Neural progenitor cell (in vitro differentiated cells): ENCODE measurements around the gene PLGRKT. TPM values are rescaled to one million over a fixed set of nuclear protein-coding genes. Genes with fewer than 3 reads are reported as not detected.
"Not testable (repeated sequence)": the region's sequence is repeated elsewhere in the genome, so short reads cannot be mapped to it uniquely, and the experiment has no call there.

ENCODE experiments used
- DNase-seq: peaks from one replicate; pipeline ENCODE4 v3.0.0-alpha.2; 2016; ENCODE audit warnings: low spot score
- H2AFZ ChIP-seq: fragments of 200-600 bp; sonication (generic); replicated peaks from 2 replicates; pipeline ENCODE4 v1.6.1; 2016; ENCODE audit warnings: antibody characterized with exemption
- H3F3A ChIP-seq: fragments of 200-600 bp; sonication (generic); 2 replicates; pipeline ENCODE4 v1.6.1; 2016; ENCODE audit warnings: antibody characterized with exemption, low read depth
- H3K27ac ChIP-seq: fragments of 200-600 bp; sonication (generic); 2 replicates; pipeline ENCODE4 v1.5.1; 2016; ENCODE audit warnings: mild to moderate bottlenecking
- H3K27me3 ChIP-seq: fragments of 200-600 bp; sonication (generic); 2 replicates; pipeline ENCODE4 v1.6.1; 2016; ENCODE audit warnings: mild to moderate bottlenecking, moderate library complexity
- H3K36me3 ChIP-seq: fragments of 200-600 bp; sonication (generic); 2 replicates; pipeline ENCODE4 v1.5.1; 2016
- H3K4me1 ChIP-seq: fragments of 200-600 bp; sonication (generic); 2 replicates; pipeline ENCODE4 v1.6.1; 2016; ENCODE audit warnings: mixed run types
- H3K4me2 ChIP-seq: fragments of 200-600 bp; sonication (generic); 2 replicates; pipeline ENCODE4 v1.6.1; 2016
- H3K4me3 ChIP-seq: fragments of 200-600 bp; sonication (generic); 2 replicates; pipeline ENCODE4 v1.5.1; 2016
- H3K79me2 ChIP-seq: fragments of 200-600 bp; sonication (generic); 2 replicates; pipeline ENCODE4 v1.6.1; 2016; ENCODE audit warnings: low read depth
- H3K9ac ChIP-seq: fragments of 200-600 bp; sonication (generic); 2 replicates; pipeline ENCODE4 v1.6.1; 2016
- H3K9me3 ChIP-seq: fragments of 200-600 bp; sonication (generic); 2 replicates; pipeline ENCODE4 v1.5.1; 2016; ENCODE audit warnings: low read depth
- H4K20me1 ChIP-seq: fragments of 200-600 bp; sonication (generic); 2 replicates; pipeline ENCODE4 v1.6.1; 2016; ENCODE audit warnings: low read depth
- H3K27ac Mint-ChIP-seq: 3 replicates; pipeline ENCODE4 v1.8.0; 2021; ENCODE audit warnings: mixed read lengths
- H3K27me3 Mint-ChIP-seq: 2 replicates; pipeline ENCODE4 v1.8.0; 2022; ENCODE audit warnings: low read depth, mild to moderate bottlenecking, inconsistent platforms, moderate library complexity, mixed read lengths; ENCODE audit not compliant: insufficient read depth
- H3K36me3 Mint-ChIP-seq: 3 replicates; pipeline ENCODE4 v1.8.0; 2021; ENCODE audit warnings: mixed read lengths
- H3K4me1 Mint-ChIP-seq: 3 replicates; pipeline ENCODE4 v1.8.0; 2021; ENCODE audit warnings: mixed read lengths
- H3K4me3 Mint-ChIP-seq: 3 replicates; pipeline ENCODE4 v1.8.0; 2021; ENCODE audit warnings: mild to moderate bottlenecking, moderate library complexity, mixed read lengths
- H3K9me3 Mint-ChIP-seq: 3 replicates; pipeline ENCODE4 v1.8.0; 2020; ENCODE audit warnings: mixed read lengths
- CTCF ChIP-seq: fragments of 200-600 bp; sonication (generic); IDR thresholded peaks from 2 replicates; pipeline ENCODE4 v1.5.1; 2017; ENCODE audit warnings: antibody characterized with exemption, mild to moderate bottlenecking
- EZH2 ChIP-seq: fragments of 200-600 bp; sonication (generic); IDR thresholded peaks from 2 replicates; pipeline ENCODE4 v1.6.1; 2017; ENCODE audit warnings: antibody characterized with exemption, mild to moderate bottlenecking, moderate library complexity
- EZH2phosphoT487 ChIP-seq: fragments of 200-600 bp; sonication (generic); IDR thresholded peaks from 2 replicates; pipeline ENCODE4 v1.6.1; 2017; ENCODE audit warnings: antibody characterized with exemption
- total RNA-seq: library from RNA; depleted of rRNA; stranded (reverse); fragments of >200 nt; gene quantifications from 2 replicates; pipeline ENCODE4 v1.2.3, GENCODE V29; 2015; ENCODE audit warnings: low replicate concordance

The PLGRKT gene
- total RNA-seq, 1 donor from 2014 or later = 37.7 TPM

- H3K27ac ChIP-seq, H3K27ac Mint-ChIP-seq, H3K9ac ChIP-seq, H4K20me1 ChIP-seq, DNase-seq, H3K4me2 ChIP-seq, H3K4me3 Mint-ChIP-seq, H3K4me3 ChIP-seq, H3K27me3 Mint-ChIP-seq, H2AFZ ChIP-seq, H3K4me1 ChIP-seq, H3K9me3 ChIP-seq, H3K27me3 ChIP-seq, H3K36me3 ChIP-seq, H3K79me2 ChIP-seq, H3F3A ChIP-seq: not testable (repeated sequence)
- peaks cover 17% of the 10 kb centered on the region for H3K9me3 Mint-ChIP-seq
- peaks cover 29% of the 10 kb centered on the region for H3K36me3 Mint-ChIP-seq
- H3K4me1 Mint-ChIP-seq = peaks cover 17% of the 10 kb centered on the region
Measured at GRCh38 chr9:5432890-5433289, 4.8 kb downstream of the PLGRKT start.

- Histone ChIP-seq H3K4me1 (no peaks in the 10 kb centered on the region), H3K27me3 (no peaks in the 10 kb centered on the region), H3K27ac (no peak overlapping the region), H2AFZ (no peak overlapping the region), H3K9me3 (no peaks in the 10 kb centered on the region), H3K4me2 (no peak overlapping the region), H3K36me3 (peaks cover 5% of the 10 kb centered on the region), H3K4me3 (no peak overlapping the region), H3F3A (no peaks in the 10 kb centered on the region), H3K9ac (no peak overlapping the region), H4K20me1 (no peaks in the 10 kb centered on the region), H3K79me2 (no peaks in the 10 kb centered on the region)
- no peak for DNase-seq
- TF ChIP-seq CTCF = no peak
- Mint-ChIP-seq H3K9me3 (peaks cover 17% of the 10 kb centered on the region), H3K4me3 (no peak overlapping the region), H3K27me3 (peaks cover 2% of the 10 kb centered on the region), H3K36me3 (peaks cover 27% of the 10 kb centered on the region), H3K27ac (no peak overlapping the region), H3K4me1 (peaks cover 2% of the 10 kb centered on the region)
Measured at GRCh38 chr9:5430912-5431311, 6.8 kb downstream of the PLGRKT start.

- no peaks in the 10 kb centered on the region for H4K20me1 ChIP-seq
- no peak overlapping the region for H2AFZ ChIP-seq
Measured at GRCh38 chr9:5429873-5430564, 7.7 kb downstream of the PLGRKT start.

More at GRCh38 chr9:5429873-5430564, 7.7 kb downstream of the PLGRKT start:
- no peaks in the 10 kb centered on the region for H3K79me2 ChIP-seq
- TF ChIP-seq EZH2phosphoT487 (no peak), CTCF (no peak), EZH2 (no peak)
- H3K4me3 ChIP-seq = no peak overlapping the region
- no peaks in the 10 kb centered on the region for H3K4me1 ChIP-seq
- H3F3A ChIP-seq = no peaks in the 10 kb centered on the region
- DNase-seq = no peak
- no peak overlapping the region for H3K4me2 ChIP-seq
- Mint-ChIP-seq H3K9me3 (peaks cover 13% of the 10 kb centered on the region), H3K27ac (no peak overlapping the region), H3K4me1 (no peaks in the 10 kb centered on the region), H3K36me3 (peaks cover 19% of the 10 kb centered on the region), H3K27me3 (peaks cover 2% of the 10 kb centered on the region), H3K4me3 (no peak overlapping the region)
- H3K9me3 ChIP-seq = no peaks in the 10 kb centered on the region
- no peaks in the 10 kb centered on the region for H3K27me3 ChIP-seq
- no peak overlapping the region for H3K27ac ChIP-seq
- no peaks in the 10 kb centered on the region for H3K36me3 ChIP-seq
- H3K9ac ChIP-seq = no peak overlapping the region
